Gastroesophageal sphincter (tissue), 4 donors: ENCODE measurements around the gene ZNF287. TPM values are rescaled to one million over a fixed set of nuclear protein-coding genes. Genes with fewer than 3 reads are reported as not detected.

Experiments
- total RNA-seq, 4 donors: library from RNA; depleted of rRNA; stranded (reverse); fragments of >200 nt; gene quantifications; one replicate each; pipeline ENCODE4 v1.1.0, GENCODE V29; 2016

ZNF287 gene
- total RNA-seq, 4 donors from 2014 or later = 6.7 to 11.9 (median 9.3) TPM

Other genes with a start within 250 kb of the ZNF287 start
- 10 to 100 TPM in 2 of 4 donors, 1 to 10 TPM in 2; 7.3 to 16.4 (median 10.3) TPM for gene CENPV, start 215.7 kb downstream of the ZNF287 start, total RNA-seq
- gene UBB, start 188.1 kb downstream of the ZNF287 start, total RNA-seq = 100 to 1,000 TPM; 697 to 982 (median 790) TPM
- 10 to 100 TPM in 3 of 4 donors, 1 to 10 TPM in 1; 6.5 to 15.5 (median 11.6) TPM for gene TRPV2, start 153.6 kb downstream of the ZNF287 start, total RNA-seq
- 1 to 10 TPM in 3 of 4 donors, under 1 TPM in 1; 0.94 to 4.0 (median 2.3) TPM for gene LRRC75A, start 77.0 kb downstream of the ZNF287 start, total RNA-seq
- gene ZNF624, start 84.6 kb upstream of the ZNF287 start, total RNA-seq = 1 to 10 TPM; 3.0 to 4.4 (median 3.4) TPM
- gene CCDC144A, start 121.0 kb upstream of the ZNF287 start, total RNA-seq = 10 to 100 TPM in 1 of 4 donors, 1 to 10 TPM in 2, under 1 TPM in 1; 0.67 to 14.4 (median 5.7) TPM